GM12865 (cell line): ENCODE measurements around the gene LUM.

Experiments used
- DNase-seq: peaks from one replicate; pipeline ENCODE4 v3.0.0; 2010; ENCODE audit warnings: low read depth
- H3K4me3 ChIP-seq: 2 replicates; pipeline ENCODE4 v1.5.1; 2011; ENCODE audit warnings: mild to moderate bottlenecking, low read depth, low read length, control low read depth
- TF ChIP-seq, protein P1 (sequence below): IDR thresholded peaks from 2 replicates; pipeline ENCODE4 v1.5.1; 2011; ENCODE audit warnings: low read length, control low read depth, low read depth, inconsistent platforms; ENCODE audit not compliant: insufficient read depth; ENCODE audit errors: missing control alignments

The LUM gene

DNA sequence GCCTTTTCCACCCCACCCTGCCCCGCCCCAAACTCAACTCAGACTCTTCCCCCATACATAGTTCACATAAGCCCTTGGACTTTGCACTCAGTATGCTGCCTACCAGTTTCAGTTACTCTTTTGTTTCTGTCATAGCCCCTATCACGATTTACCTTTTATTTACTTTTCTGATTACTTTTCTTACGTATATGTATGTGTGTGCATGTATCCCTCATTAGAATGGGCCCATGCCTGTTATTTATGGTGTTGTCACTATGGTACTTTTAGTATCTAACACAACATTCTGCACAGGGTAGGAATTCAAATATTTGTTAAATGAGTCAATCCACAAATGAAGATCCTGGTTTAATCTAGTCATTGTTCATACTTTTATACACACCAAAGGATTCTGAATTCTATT is 16.5 kb upstream of the LUM start:
- TF ChIP-seq, protein P1, sequence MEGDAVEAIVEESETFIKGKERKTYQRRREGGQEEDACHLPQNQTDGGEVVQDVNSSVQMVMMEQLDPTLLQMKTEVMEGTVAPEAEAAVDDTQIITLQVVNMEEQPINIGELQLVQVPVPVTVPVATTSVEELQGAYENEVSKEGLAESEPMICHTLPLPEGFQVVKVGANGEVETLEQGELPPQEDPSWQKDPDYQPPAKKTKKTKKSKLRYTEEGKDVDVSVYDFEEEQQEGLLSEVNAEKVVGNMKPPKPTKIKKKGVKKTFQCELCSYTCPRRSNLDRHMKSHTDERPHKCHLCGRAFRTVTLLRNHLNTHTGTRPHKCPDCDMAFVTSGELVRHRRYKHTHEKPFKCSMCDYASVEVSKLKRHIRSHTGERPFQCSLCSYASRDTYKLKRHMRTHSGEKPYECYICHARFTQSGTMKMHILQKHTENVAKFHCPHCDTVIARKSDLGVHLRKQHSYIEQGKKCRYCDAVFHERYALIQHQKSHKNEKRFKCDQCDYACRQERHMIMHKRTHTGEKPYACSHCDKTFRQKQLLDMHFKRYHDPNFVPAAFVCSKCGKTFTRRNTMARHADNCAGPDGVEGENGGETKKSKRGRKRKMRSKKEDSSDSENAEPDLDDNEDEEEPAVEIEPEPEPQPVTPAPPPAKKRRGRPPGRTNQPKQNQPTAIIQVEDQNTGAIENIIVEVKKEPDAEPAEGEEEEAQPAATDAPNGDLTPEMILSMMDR, result no peak
- no peak for DNase-seq
- H3K4me3 ChIP-seq, result no peak overlapping the region

- DNase-seq, result no peak
- no peak overlapping the region for H3K4me3 ChIP-seq
- TF ChIP-seq, protein P1, result no peak
Observed at GRCh38 chr12:91127306-91127705, 16.0 kb upstream of the LUM start.

DNA sequence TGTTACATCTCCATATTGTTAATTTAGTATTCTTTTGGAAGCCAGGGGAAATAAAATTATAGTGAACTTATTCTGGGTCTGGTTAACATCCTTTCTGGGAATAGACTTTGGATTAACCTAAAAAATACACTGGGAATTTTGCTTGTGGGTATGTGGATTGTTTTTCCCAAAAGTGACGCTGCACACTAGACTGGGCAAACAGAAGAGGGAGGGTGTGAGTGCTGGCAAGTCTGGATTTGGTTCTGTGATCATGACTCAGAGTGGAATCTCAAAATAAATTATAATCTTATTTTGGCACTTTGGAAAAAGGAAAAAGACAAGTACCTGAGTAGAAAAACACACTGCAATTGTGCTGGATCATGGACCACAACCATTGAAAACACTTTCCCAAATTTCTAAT is 15.2 kb upstream of the LUM start:
- H3K4me3 ChIP-seq, result no peak overlapping the region
- DNase-seq, result no peak
- TF ChIP-seq, protein P1, result no peak

GRCh38 chr12:91123236-91123916 is 12.1 kb upstream of the LUM start:
- no peak for DNase-seq
- no peak overlapping the region for H3K4me3 ChIP-seq
- TF ChIP-seq, protein P1, result no peak

DNA sequence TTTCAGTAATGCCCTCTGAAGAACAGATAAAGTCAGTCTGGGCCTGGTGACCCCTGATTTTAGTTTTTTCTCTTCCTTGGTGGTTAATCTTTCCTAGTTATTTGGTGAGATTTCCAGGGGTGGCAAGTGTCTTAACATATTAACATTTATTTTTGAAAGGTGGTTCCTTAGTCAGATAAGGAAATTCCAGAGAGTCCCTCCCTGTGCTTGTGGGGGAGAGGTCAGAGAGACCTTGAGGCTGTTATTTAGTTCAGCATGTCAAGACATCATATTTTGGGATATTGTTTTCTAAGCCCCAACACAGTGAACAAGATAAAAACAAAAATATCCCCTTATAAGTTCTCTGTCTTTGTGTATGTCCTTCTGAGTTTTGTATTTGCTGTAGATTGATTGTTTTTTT is 9.5 kb upstream of the LUM start:
- DNase-seq, result no peak
- TF ChIP-seq, protein P1, result no peak
- no peak overlapping the region for H3K4me3 ChIP-seq

- H3K4me3 ChIP-seq, result no peak overlapping the region
- DNase-seq, result no peak
- TF ChIP-seq, protein P1, result no peak
Observed at GRCh38 chr12:91119089-91119488, 7.8 kb upstream of the LUM start.

DNA sequence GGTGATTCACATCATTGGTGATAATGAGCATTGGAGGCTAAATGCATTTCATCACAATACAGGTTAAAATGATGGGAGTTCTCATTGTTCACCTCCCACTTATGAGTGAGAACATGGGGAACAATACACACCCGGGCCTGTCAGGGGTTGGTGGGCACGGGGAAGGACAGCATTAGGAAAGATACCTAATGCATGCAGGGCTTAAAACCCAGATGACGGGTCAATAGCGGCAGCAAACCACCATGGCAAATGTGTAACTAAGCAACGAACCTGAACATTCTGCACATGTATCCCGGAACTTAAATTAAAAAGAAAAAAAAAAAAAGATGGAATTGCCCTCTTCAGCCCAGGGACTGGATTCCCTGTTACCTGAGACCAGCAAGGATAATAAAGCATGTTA is 2.3 kb upstream of the LUM start:
- DNase-seq, result no peak
- TF ChIP-seq, protein P1, result no peak
- H3K4me3 ChIP-seq, result no peak overlapping the region
